ENCODE measurements around the gene STX2.
"Not testable (repeated sequence)": the region's sequence is repeated elsewhere in the genome, so short reads cannot be mapped to it uniquely, and the experiment has no call there.

STX2 gene

GRCh38 chr12:130765186-130765659 lies 73.8 kb downstream of the STX2 start:
- DNase-seq (ENCODE audit: low read depth): no peak

GRCh38 chr12:130764475-130765185 lies 74.4 kb downstream of the STX2 start:
- no peak for DNase-seq (ENCODE audit: low read depth)

GRCh38 chr12:130764073-130764472 lies 75.0 kb downstream of the STX2 start:
- DNase-seq (ENCODE audit: low read depth): no peak

- DNase-seq (ENCODE audit: low read depth): no peak
Observed at GRCh38 chr12:130762319-130762675, 76.8 kb downstream of the STX2 start.

GRCh38 chr12:130761537-130762318 lies 77.3 kb downstream of the STX2 start:
- peak; percentile 32 for DNase-seq (ENCODE audit: low read depth)

- no peak for DNase-seq (ENCODE audit: low read depth)
Observed at GRCh38 chr12:130754234-130754901, 84.7 kb downstream of the STX2 start.

- DNase-seq (ENCODE audit: low read depth): no peak
Observed at GRCh38 chr12:130752692-130753230, 86.3 kb downstream of the STX2 start.

- not testable (repeated sequence) for DNase-seq (ENCODE audit: low read depth)
Observed at GRCh38 chr12:130752037-130752436, 87.0 kb downstream of the STX2 start.

GRCh38 chr12:130748786-130749185 lies 90.3 kb downstream of the STX2 start:
- no peak for DNase-seq (ENCODE audit: low read depth)

GRCh38 chr12:130747867-130748740 lies 90.9 kb downstream of the STX2 start:
- DNase-seq (ENCODE audit: low read depth): peak; percentile 63

- DNase-seq (ENCODE audit: low read depth): no peak
Observed at GRCh38 chr12:130746546-130746945, 92.5 kb downstream of the STX2 start.

- DNase-seq (ENCODE audit: low read depth): no peak
Observed at GRCh38 chr12:130745921-130746320, 93.1 kb downstream of the STX2 start.

GRCh38 chr12:130744274-130744673 lies 94.8 kb downstream of the STX2 start:
- no peak for DNase-seq (ENCODE audit: low read depth)

GRCh38 chr12:130743606-130744005 lies 95.4 kb downstream of the STX2 start:
- DNase-seq (ENCODE audit: low read depth): no peak

GRCh38 chr12:130743176-130743575 lies 95.9 kb downstream of the STX2 start:
- DNase-seq (ENCODE audit: low read depth): no peak

GRCh38 chr12:130742716-130743115 lies 96.3 kb downstream of the STX2 start:
- no peak for DNase-seq (ENCODE audit: low read depth)

GRCh38 chr12:130742112-130742511 lies 96.9 kb downstream of the STX2 start:
- DNase-seq (ENCODE audit: low read depth): no peak

Data from fibroblast of gingiva (primary cell).